GM21515 (cell line): ENCODE measurements around the gene NFASC.

Experiments
- ATAC-seq: cut with Tn5 transposase; IDR thresholded peaks from one replicate; pipeline ENCODE4 v1.9.1; 2021; ENCODE audit not compliant: unreplicated experiment

NFASC gene

GRCh38 chr1:204887846-204888245 lies 17.2 kb downstream of the NFASC start:
- ATAC-seq = no peak

- no peak for ATAC-seq
These were observed 17.6 kb downstream of the NFASC start for GRCh38 chr1:204888294-204888693.

GRCh38 chr1:204889681-204890383 lies 19.2 kb downstream of the NFASC start:
- no peak for ATAC-seq

- ATAC-seq = no peak
These were observed 21.2 kb downstream of the NFASC start for GRCh38 chr1:204891860-204892259.

GRCh38 chr1:204894031-204894430 lies 23.4 kb downstream of the NFASC start:
- no peak for ATAC-seq

- ATAC-seq = no peak
These were observed 23.9 kb downstream of the NFASC start for GRCh38 chr1:204894606-204895005.

- no peak for ATAC-seq
These were observed 25.4 kb downstream of the NFASC start for GRCh38 chr1:204896023-204896422.

- no peak for ATAC-seq
These were observed 26.3 kb downstream of the NFASC start for GRCh38 chr1:204896787-204897469.

- ATAC-seq = no peak
These were observed 30.1 kb downstream of the NFASC start for GRCh38 chr1:204900721-204901120.

GRCh38 chr1:204902671-204903070 lies 32.0 kb downstream of the NFASC start:
- ATAC-seq = no peak

GRCh38 chr1:204904228-204904810 lies 33.7 kb downstream of the NFASC start:
- ATAC-seq = no peak

- no peak for ATAC-seq
These were observed 38.4 kb downstream of the NFASC start for GRCh38 chr1:204909109-204909508.

GRCh38 chr1:204915861-204916495 lies 45.3 kb downstream of the NFASC start:
- no peak for ATAC-seq

GRCh38 chr1:204917802-204918201 lies 47.1 kb downstream of the NFASC start:
- no peak for ATAC-seq

GRCh38 chr1:204920511-204920910 lies 49.8 kb downstream of the NFASC start:
- no peak for ATAC-seq

GRCh38 chr1:204920967-204921366 lies 50.3 kb downstream of the NFASC start:
- ATAC-seq = no peak

GRCh38 chr1:204921855-204922516 lies 51.3 kb downstream of the NFASC start:
- no peak for ATAC-seq

- no peak for ATAC-seq
These were observed 52.5 kb downstream of the NFASC start for GRCh38 chr1:204923201-204923600.

GRCh38 chr1:204923626-204924012 lies 53.0 kb downstream of the NFASC start:
- no peak for ATAC-seq

GRCh38 chr1:204924013-204924759 lies 53.5 kb downstream of the NFASC start:
- ATAC-seq = no peak

- ATAC-seq = no peak
These were observed 55.0 kb downstream of the NFASC start for GRCh38 chr1:204925701-204926100.
